Measurements from ENCODE around the gene RPTN. TPM values are rescaled to one million over a fixed set of nuclear protein-coding genes. Genes with fewer than 3 reads are reported as not detected.

RPTN gene
- total RNA-seq, 1 experiment from 2014 or later, result not detected

GRCh38 chr1:152186556-152187285 lies 27.7 kb upstream of the RPTN start:
- DNase-seq, result no peak
- CTCF ChIA-PET, result interaction anchor here (0.6 to 4.1 kb wide), 2 partner anchors 138 to 272 kb away, joined by 5 to 47 read pairs; no protein-coding TSS in a partner anchor
- H3K4me1 Mint-ChIP-seq (ENCODE audit: low read depth, unreplicated experiment), result peaks cover 27% of the 10 kb centered on the region
- peaks cover 47% of the 10 kb centered on the region for H3K27me3 Mint-ChIP-seq (ENCODE audit: unreplicated experiment)
- no peaks in the 10 kb centered on the region for H3K9me3 Mint-ChIP-seq (ENCODE audit: low read depth, unreplicated experiment)
- intact Hi-C loops (cut with micrococcal nuclease; ENCODE audit: unreplicated experiment), result loop anchor here (5.0 kb wide), 1 partner anchor 249 kb away; no protein-coding TSS in a partner anchor
- peaks cover 8% of the 10 kb centered on the region for H3K36me3 Mint-ChIP-seq (ENCODE audit: insufficient read depth, unreplicated experiment)
- no peak for TF ChIP-seq CTCF (IDR thresholded peaks at IDR 0.05; ENCODE audit: unreplicated experiment)
- H3K27ac Mint-ChIP-seq (ENCODE audit: unreplicated experiment), result no peak overlapping the region
- H3K4me3 Mint-ChIP-seq (ENCODE audit: low read depth, unreplicated experiment), result no peak overlapping the region
- no TSS peak for BruUV-seq (replicated peaks)

- Mint-ChIP-seq H3K4me1 (ENCODE audit: low read depth, unreplicated experiment) (peaks cover 22% of the 10 kb centered on the region), H3K4me3 (ENCODE audit: low read depth, unreplicated experiment) (no peak overlapping the region), H3K27ac (ENCODE audit: unreplicated experiment) (no peak overlapping the region), H3K36me3 (ENCODE audit: insufficient read depth, unreplicated experiment) (peaks cover 8% of the 10 kb centered on the region), H3K9me3 (ENCODE audit: low read depth, unreplicated experiment) (no peaks in the 10 kb centered on the region), H3K27me3 (ENCODE audit: unreplicated experiment) (peaks cover 44% of the 10 kb centered on the region)
- peak; percentile 93 for TF ChIP-seq CTCF (IDR thresholded peaks at IDR 0.05; ENCODE audit: unreplicated experiment)
- intact Hi-C loops (cut with micrococcal nuclease; ENCODE audit: unreplicated experiment), result loop anchor here (1.0 to 5.0 kb wide), 4 partner anchors 43 to 296 kb away; no protein-coding TSS in a partner anchor
- BruUV-seq (replicated peaks), result no TSS peak
- CTCF ChIA-PET, result interaction anchor here (0.5 to 4.1 kb wide), 7 partner anchors 12 to 310 kb away, joined by 3 to 47 read pairs (median 4); no protein-coding TSS in a partner anchor
- peak; percentile 47 for DNase-seq
Measured at GRCh38 chr1:152185544-152186391, 26.7 kb upstream of the RPTN start.

GRCh38 chr1:152182944-152183361 lies 23.9 kb upstream of the RPTN start:
- Mint-ChIP-seq H3K36me3 (ENCODE audit: insufficient read depth, unreplicated experiment) (no peaks in the 10 kb centered on the region), H3K9me3 (ENCODE audit: low read depth, unreplicated experiment) (no peaks in the 10 kb centered on the region), H3K4me1 (ENCODE audit: low read depth, unreplicated experiment) (peaks cover 10% of the 10 kb centered on the region), H3K4me3 (ENCODE audit: low read depth, unreplicated experiment) (no peak overlapping the region), H3K27ac (ENCODE audit: unreplicated experiment) (no peak overlapping the region), H3K27me3 (ENCODE audit: unreplicated experiment) (peaks cover 39% of the 10 kb centered on the region)
- DNase-seq, result peak; percentile 21
- intact Hi-C loops (cut with micrococcal nuclease; ENCODE audit: unreplicated experiment), result no loop called here
- BruUV-seq (replicated peaks), result no TSS peak
- CTCF ChIA-PET, result interaction anchor here (0.6 to 1.8 kb wide), 7 partner anchors 8 to 288 kb away, joined by 3 to 7 read pairs (median 3); no protein-coding TSS in a partner anchor
- TF ChIP-seq CTCF (IDR thresholded peaks at IDR 0.05; ENCODE audit: unreplicated experiment), result no peak

GRCh38 chr1:152182431-152182830 lies 23.4 kb upstream of the RPTN start:
- no peak overlapping the region for H3K4me3 Mint-ChIP-seq (ENCODE audit: low read depth, unreplicated experiment)
- intact Hi-C loops (cut with micrococcal nuclease; ENCODE audit: unreplicated experiment), result no loop called here
- CTCF ChIA-PET, result interaction anchor here (0.5 to 1.8 kb wide), 7 partner anchors 20 to 276 kb away, joined by 3 to 7 read pairs (median 3); no protein-coding TSS in a partner anchor
- no peak overlapping the region for H3K27ac Mint-ChIP-seq (ENCODE audit: unreplicated experiment)
- no peaks in the 10 kb centered on the region for H3K36me3 Mint-ChIP-seq (ENCODE audit: insufficient read depth, unreplicated experiment)
- TF ChIP-seq CTCF (IDR thresholded peaks at IDR 0.05; ENCODE audit: unreplicated experiment), result peak; percentile 49
- peaks cover 39% of the 10 kb centered on the region for H3K27me3 Mint-ChIP-seq (ENCODE audit: unreplicated experiment)
- H3K9me3 Mint-ChIP-seq (ENCODE audit: low read depth, unreplicated experiment), result no peaks in the 10 kb centered on the region
- peak; percentile 17 for DNase-seq
- BruUV-seq (replicated peaks), result no TSS peak
- peaks cover 10% of the 10 kb centered on the region for H3K4me1 Mint-ChIP-seq (ENCODE audit: low read depth, unreplicated experiment)
